Activated CD4-positive, alpha-beta T cell treated with anti-CD3 and anti-CD28 coated beads, Interleukin-2, amount 10 ng/mL, durations not matched to agents 24 days and 14 days (primary cell): ENCODE measurements around the gene DDIT3. TPM values are rescaled to one million over a fixed set of nuclear protein-coding genes. Genes with fewer than 3 reads are reported as not detected.

Experiments used
- DNase-seq: peaks from one replicate; pipeline ENCODE4 v3.0.0; 2022
- H3K27ac Mint-ChIP-seq: one replicate; pipeline ENCODE4 v1.8.0; 2022; ENCODE audit warnings: mild to moderate bottlenecking, mixed read lengths
- H3K27me3 Mint-ChIP-seq: one replicate; pipeline ENCODE4 v1.8.0; 2022; ENCODE audit warnings: mixed read lengths
- H3K36me3 Mint-ChIP-seq: one replicate; pipeline ENCODE4 v1.8.0; 2022; ENCODE audit warnings: low read depth, mild to moderate bottlenecking, mixed read lengths
- H3K4me1 Mint-ChIP-seq: one replicate; pipeline ENCODE4 v1.8.0; 2021; ENCODE audit warnings: mixed read lengths
- H3K4me3 Mint-ChIP-seq: one replicate; pipeline ENCODE4 v1.8.0; 2022; ENCODE audit warnings: mild to moderate bottlenecking, moderate library complexity, mixed read lengths
- H3K9me3 Mint-ChIP-seq: one replicate; pipeline ENCODE4 v1.8.0; 2021; ENCODE audit warnings: mixed read lengths
- intact Hi-C: fragments of 100-400 bp; cut with micrococcal nuclease; formaldehyde crosslinking; loops from one replicate; pipeline ENCODE4 v1.15.1; 2023
- total RNA-seq: library from RNA; stranded (reverse); gene quantifications from 2 replicates; pipeline ENCODE4 v1.2.3, GENCODE V29; 2022

DDIT3 gene
- total RNA-seq, 1 donor from 2014 or later, result 15.3 TPM

GRCh38 chr12:57526477-57527126 is 6.3 kb upstream of the DDIT3 start:
- no peak for DNase-seq
- peaks cover 28% of the 10 kb centered on the region for H3K4me1 Mint-ChIP-seq
- H3K9me3 Mint-ChIP-seq, result no peaks in the 10 kb centered on the region
- H3K36me3 Mint-ChIP-seq, result peaks cover 47% of the 10 kb centered on the region
- H3K4me3 Mint-ChIP-seq, result no peak overlapping the region
- no peak overlapping the region for H3K27ac Mint-ChIP-seq
- no peaks in the 10 kb centered on the region for H3K27me3 Mint-ChIP-seq
- intact Hi-C loops, result no loop called here

GRCh38 chr12:57525615-57526383 is 5.5 kb upstream of the DDIT3 start:
- DNase-seq, result no peak
- Mint-ChIP-seq H3K36me3 (peaks cover 44% of the 10 kb centered on the region), H3K4me1 (peaks cover 35% of the 10 kb centered on the region), H3K27me3 (no peaks in the 10 kb centered on the region), H3K9me3 (no peaks in the 10 kb centered on the region), H3K4me3 (no peak overlapping the region), H3K27ac (no peak overlapping the region)
- intact Hi-C loops, result no loop called here

GRCh38 chr12:57524814-57525614 is 4.7 kb upstream of the DDIT3 start:
- Mint-ChIP-seq H3K27me3 (no peaks in the 10 kb centered on the region), H3K9me3 (no peaks in the 10 kb centered on the region), H3K4me3 (peak overlapping the region; percentile 96), H3K36me3 (peaks cover 44% of the 10 kb centered on the region), H3K4me1 (peaks cover 36% of the 10 kb centered on the region), H3K27ac (peak overlapping the region; percentile 88)
- intact Hi-C loops, result loop anchor here (5.0 kb wide), 3 partner anchors 167 to 838 kb away; partner anchors contain the start of genes CTDSP2, OS9 and PTGES3
- no peak for DNase-seq

- H3K4me1 Mint-ChIP-seq, result peaks cover 42% of the 10 kb centered on the region
- H3K9me3 Mint-ChIP-seq, result no peaks in the 10 kb centered on the region
- peak overlapping the region; percentile 96 for H3K4me3 Mint-ChIP-seq
- no peaks in the 10 kb centered on the region for H3K27me3 Mint-ChIP-seq
- peak overlapping the region; percentile 88 for H3K27ac Mint-ChIP-seq
- intact Hi-C loops, result loop anchor here (2.0 to 5.0 kb wide), 4 partner anchors 67 to 837 kb away; partner anchors contain the start of genes CTDSP2, OS9, PIP4K2C and PTGES3
- DNase-seq, result peak; percentile 67
- H3K36me3 Mint-ChIP-seq, result peaks cover 43% of the 10 kb centered on the region
These were observed 3.6 kb upstream of the DDIT3 start for GRCh38 chr12:57523706-57524614.

GRCh38 chr12:57522887-57523705 is 2.8 kb upstream of the DDIT3 start:
- H3K4me1 Mint-ChIP-seq, result peaks cover 51% of the 10 kb centered on the region
- H3K27me3 Mint-ChIP-seq, result no peaks in the 10 kb centered on the region
- DNase-seq, result peak; percentile 80
- intact Hi-C loops, result loop anchor here (1.0 to 5.0 kb wide), 5 partner anchors 61 to 836 kb away; partner anchors contain the start of genes CTDSP2, OS9, PIP4K2C and PTGES3
- H3K27ac Mint-ChIP-seq, result peak overlapping the region; percentile 88
- peak overlapping the region; percentile 96 for H3K4me3 Mint-ChIP-seq
- H3K9me3 Mint-ChIP-seq, result no peaks in the 10 kb centered on the region
- peaks cover 47% of the 10 kb centered on the region for H3K36me3 Mint-ChIP-seq

- Mint-ChIP-seq H3K27ac (peak within 1 kb of the TSS; percentile 100), H3K4me1 (peaks cover 56% of the 10 kb centered on the region), H3K4me3 (peak within 1 kb of the TSS; percentile 97), H3K9me3 (no peaks in the 10 kb centered on the region), H3K27me3 (no peaks in the 10 kb centered on the region), H3K36me3 (peaks cover 49% of the 10 kb centered on the region)
- intact Hi-C loops, result loop anchor here (1.0 to 5.0 kb wide), 5 partner anchors 60 to 835 kb away; partner anchors contain the start of genes CTDSP2, OS9, PIP4K2C and PTGES3
- DNase-seq, result peak; percentile 98
These were observed 1.9 kb upstream of the DDIT3 start, which contains the start of gene MBD6 for GRCh38 chr12:57522011-57522886. TSS of gene MBD6 (plus strand) at chr12:57522824. CDS start at chr12:57524304, 1,480 bp downstream.

GRCh38 chr12:57521525-57522010 is 1.3 kb upstream of the DDIT3 start:
- H3K27me3 Mint-ChIP-seq, result no peaks in the 10 kb centered on the region
- peak; percentile 80 for DNase-seq
- H3K4me1 Mint-ChIP-seq, result peaks cover 56% of the 10 kb centered on the region
- peak overlapping the region; percentile 97 for H3K4me3 Mint-ChIP-seq
- intact Hi-C loops, result loop anchor here (1.0 to 5.0 kb wide), 5 partner anchors 59 to 834 kb away; partner anchors contain the start of genes CTDSP2, OS9, PIP4K2C and PTGES3
- H3K36me3 Mint-ChIP-seq, result peaks cover 50% of the 10 kb centered on the region
- no peaks in the 10 kb centered on the region for H3K9me3 Mint-ChIP-seq
- H3K27ac Mint-ChIP-seq, result peak overlapping the region; percentile 100

GRCh38 chr12:57519796-57520052 is 590 bp downstream of the DDIT3 start:
- Mint-ChIP-seq H3K27me3 (no peaks in the 10 kb centered on the region), H3K36me3 (peaks cover 62% of the 10 kb centered on the region), H3K4me3 (peak overlapping the region; percentile 97), H3K4me1 (peaks cover 54% of the 10 kb centered on the region), H3K27ac (peak overlapping the region; percentile 100), H3K9me3 (no peaks in the 10 kb centered on the region)
- intact Hi-C loops, result loop anchor here (1.0 to 5.0 kb wide), 8 partner anchors 28 to 832 kb away; partner anchors contain the start of genes ARHGAP9, CDK4, CTDSP2 and DCTN2
- no peak for DNase-seq

- H3K9me3 Mint-ChIP-seq, result no peaks in the 10 kb centered on the region
- no peak for DNase-seq
- intact Hi-C loops, result no loop called here
- peaks cover 63% of the 10 kb centered on the region for H3K36me3 Mint-ChIP-seq
- no peaks in the 10 kb centered on the region for H3K27me3 Mint-ChIP-seq
- H3K27ac Mint-ChIP-seq, result peak overlapping the region; percentile 100
- peaks cover 49% of the 10 kb centered on the region for H3K4me1 Mint-ChIP-seq
- peak overlapping the region; percentile 97 for H3K4me3 Mint-ChIP-seq
These were observed 1.2 kb downstream of the DDIT3 start for GRCh38 chr12:57518920-57519795.

- DNase-seq, result no peak
- Mint-ChIP-seq H3K4me1 (peaks cover 41% of the 10 kb centered on the region), H3K27me3 (no peaks in the 10 kb centered on the region), H3K9me3 (no peaks in the 10 kb centered on the region), H3K36me3 (peaks cover 65% of the 10 kb centered on the region), H3K27ac (peak overlapping the region; percentile 4), H3K4me3 (peak overlapping the region; percentile 97)
- intact Hi-C loops, result no loop called here
These were observed 2.0 kb downstream of the DDIT3 start for GRCh38 chr12:57518176-57518919.
